Measurements from ENCODE around the gene KMT2D.
A peak's percentile ranks its signal among the peaks of the same experiment; 100 is the strongest.
"Not testable (repeated sequence)": the region's sequence is repeated elsewhere in the genome, so short reads cannot be mapped to it uniquely, and the experiment has no call there.

KMT2D gene

DNA sequence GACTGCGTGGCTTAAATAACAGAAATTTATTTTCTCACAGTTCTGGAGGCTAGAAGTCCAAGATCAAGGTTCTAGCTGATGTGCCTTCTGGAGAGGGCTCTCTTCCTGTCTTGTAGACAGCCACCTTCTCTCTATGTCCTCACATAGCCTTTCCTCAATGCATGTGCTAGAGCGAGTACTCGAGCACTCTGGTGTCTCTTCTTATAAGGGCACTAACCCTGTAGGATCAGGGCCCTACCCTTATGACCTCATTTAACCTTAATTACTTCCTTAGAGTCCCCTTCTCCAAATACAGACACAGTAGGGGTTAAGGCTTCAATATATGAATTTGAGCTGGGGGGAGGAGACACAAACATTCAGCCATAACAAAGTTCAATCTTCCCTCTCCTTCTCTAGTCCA, 23.8 kb upstream of the KMT2D start:
- H3K36me3 ChIP-seq (ENCODE audit: control insufficient read depth, insufficient read depth, low read length): no peaks in the 10 kb centered on the region
- no peak overlapping the region for H3K4me3 ChIP-seq (ENCODE audit: low read length)
- H3K4me1 ChIP-seq (ENCODE audit: control insufficient read depth, insufficient read depth, low read length): peaks cover 18% of the 10 kb centered on the region
- no peaks in the 10 kb centered on the region for H3K9me3 ChIP-seq (ENCODE audit: control insufficient read depth, low read length)
- peaks cover 12% of the 10 kb centered on the region for H3K27me3 ChIP-seq (ENCODE audit: control insufficient read depth, insufficient read depth, low read length)
- H3K9ac ChIP-seq (ENCODE audit: low read length): no peak overlapping the region

DNA sequence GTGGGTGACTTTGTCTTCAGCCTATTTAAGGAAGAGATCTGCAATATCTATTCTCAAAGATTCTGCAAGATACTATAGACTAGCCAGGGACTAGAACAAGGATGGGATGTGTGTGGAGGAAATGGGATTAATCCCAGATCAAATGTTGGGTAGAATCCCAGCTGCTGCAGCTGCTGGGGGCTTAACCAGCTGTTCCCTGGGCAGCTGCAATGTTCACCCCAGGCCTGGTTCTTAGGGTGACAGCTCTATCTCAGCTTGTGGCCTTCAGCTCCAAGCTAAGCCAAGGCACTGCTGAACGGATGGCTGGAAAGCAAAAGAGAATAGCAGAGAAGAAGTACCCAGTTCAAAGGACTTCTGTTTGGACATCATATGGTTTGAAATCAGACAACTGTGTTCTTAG, 19.2 kb upstream of the KMT2D start:
- no peaks in the 10 kb centered on the region for H3K4me1 ChIP-seq (ENCODE audit: control insufficient read depth, insufficient read depth, low read length)
- no peak overlapping the region for H3K9ac ChIP-seq (ENCODE audit: low read length)
- H3K4me3 ChIP-seq (ENCODE audit: low read length): no peak overlapping the region
- H3K9me3 ChIP-seq (ENCODE audit: control insufficient read depth, low read length): no peaks in the 10 kb centered on the region
- H3K36me3 ChIP-seq (ENCODE audit: control insufficient read depth, insufficient read depth, low read length): no peaks in the 10 kb centered on the region
- no peaks in the 10 kb centered on the region for H3K27me3 ChIP-seq (ENCODE audit: control insufficient read depth, insufficient read depth, low read length)

DNA sequence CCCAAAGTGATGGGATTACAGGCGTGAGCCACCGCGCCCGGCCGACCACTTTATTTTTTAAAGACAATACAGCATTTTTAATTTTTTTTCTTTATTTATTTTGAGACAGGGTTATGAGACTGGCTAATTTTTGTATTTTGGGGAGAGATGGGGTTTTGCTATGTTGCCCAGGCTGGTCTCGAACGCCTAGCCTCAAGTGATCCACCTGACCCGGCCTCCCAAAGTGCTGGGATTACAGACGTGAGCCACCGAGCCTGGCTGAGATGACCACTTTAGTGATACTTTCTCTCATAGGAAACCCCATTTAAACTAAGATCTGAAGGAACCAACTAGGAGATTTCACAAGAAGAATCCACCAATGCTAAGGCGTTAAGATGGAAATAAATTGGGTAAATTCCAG, 10.4 kb upstream of the KMT2D start:
- Histone ChIP-seq H3K4me3 (ENCODE audit: low read length) (no peak overlapping the region), H3K9me3 (ENCODE audit: control insufficient read depth, low read length) (no peaks in the 10 kb centered on the region), H3K36me3 (ENCODE audit: control insufficient read depth, insufficient read depth, low read length) (no peaks in the 10 kb centered on the region), H3K4me1 (ENCODE audit: control insufficient read depth, insufficient read depth, low read length) (peaks cover 8% of the 10 kb centered on the region), H3K9ac (ENCODE audit: low read length) (no peak overlapping the region), H3K27me3 (ENCODE audit: control insufficient read depth, insufficient read depth, low read length) (no peaks in the 10 kb centered on the region)

DNA sequence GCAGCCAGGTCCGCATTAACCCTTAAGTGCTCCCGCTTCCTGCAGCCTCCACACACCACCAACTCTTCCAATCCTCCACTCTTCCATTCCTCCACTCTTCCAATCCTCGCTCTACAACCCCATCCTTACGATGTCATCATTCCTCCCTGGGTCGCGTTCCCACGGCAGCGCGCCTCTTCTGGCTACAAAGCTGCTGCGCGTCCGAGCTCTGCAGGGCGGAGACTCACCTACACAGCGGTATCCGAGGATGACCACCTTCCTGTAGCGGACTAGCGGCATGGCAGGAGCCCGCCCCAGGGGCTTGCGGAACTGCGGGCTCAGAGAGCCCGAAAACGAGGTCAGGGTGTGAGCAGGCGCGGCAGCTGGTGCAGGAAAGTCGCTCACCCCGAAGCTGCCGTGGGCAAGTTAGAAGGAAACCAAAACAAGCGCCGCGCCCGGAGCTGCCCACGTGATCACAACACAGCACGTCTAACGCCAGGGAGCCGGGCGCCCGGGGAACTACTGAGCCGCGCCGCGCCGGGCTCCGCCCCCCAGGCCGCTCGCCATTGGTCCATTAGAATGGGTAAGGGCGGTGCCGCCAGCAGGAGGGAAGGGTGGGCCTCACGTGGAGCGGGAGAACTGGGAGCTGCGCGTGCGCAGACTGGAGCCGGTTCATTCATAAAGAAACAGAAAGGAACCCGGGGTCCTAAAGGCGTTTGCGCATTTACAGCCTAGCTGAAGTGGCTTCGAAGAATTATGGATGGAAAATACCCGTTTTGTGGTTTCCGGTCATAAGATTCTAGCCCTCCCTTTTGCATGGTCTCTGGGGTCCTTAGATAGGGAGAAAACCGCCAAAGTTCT, 9.1 kb upstream of the KMT2D start, which contains the start of gene RHEBL1:
Gene RHEBL1, minus strand, starts transcription at position 473 of the 840 bp plus-strand sequence. Its CDS starts 194 bp downstream, at position 279.
- H3K27me3 ChIP-seq (ENCODE audit: control insufficient read depth, insufficient read depth, low read length): no peaks in the 10 kb centered on the region
- no peaks in the 10 kb centered on the region for H3K9me3 ChIP-seq (ENCODE audit: control insufficient read depth, low read length)
- H3K4me3 ChIP-seq (ENCODE audit: low read length): peak within 1 kb of the TSS; percentile 95
- H3K9ac ChIP-seq (ENCODE audit: low read length): peak within 1 kb of the TSS; percentile 60
- H3K36me3 ChIP-seq (ENCODE audit: control insufficient read depth, insufficient read depth, low read length): no peaks in the 10 kb centered on the region
- H3K4me1 ChIP-seq (ENCODE audit: control insufficient read depth, insufficient read depth, low read length): peaks cover 8% of the 10 kb centered on the region

DNA sequence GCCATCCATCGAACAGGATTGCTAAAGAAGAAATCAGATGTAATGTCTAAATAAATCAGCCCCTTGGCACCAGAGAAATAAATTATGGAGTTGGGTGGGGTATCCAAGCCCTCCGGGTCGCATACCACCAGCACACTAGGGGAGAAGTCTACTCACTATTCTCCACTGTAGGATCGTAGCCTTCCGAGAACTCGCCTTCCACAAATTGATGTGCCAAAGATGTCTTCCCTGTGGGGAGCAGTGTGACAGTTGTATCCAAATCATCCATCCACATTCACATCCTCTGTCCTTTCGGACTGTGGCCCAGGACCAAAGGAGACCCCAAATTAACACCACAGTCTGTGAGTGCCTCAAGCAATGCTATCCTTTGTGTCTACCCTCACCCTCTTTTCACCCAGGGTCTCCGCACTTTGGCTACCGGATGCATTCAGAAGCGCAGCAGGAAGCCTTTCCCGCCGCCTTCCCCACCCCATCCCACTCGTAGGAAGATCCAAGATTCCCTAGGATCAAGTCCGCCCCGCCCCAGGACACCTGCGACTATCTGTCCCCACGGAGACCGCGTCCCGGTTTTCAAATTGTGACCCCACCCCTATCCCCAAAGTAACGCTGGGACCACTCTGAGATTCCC, 8.4 kb upstream of the KMT2D start:
- no peaks in the 10 kb centered on the region for H3K36me3 ChIP-seq (ENCODE audit: control insufficient read depth, insufficient read depth, low read length)
- peaks cover 8% of the 10 kb centered on the region for H3K4me1 ChIP-seq (ENCODE audit: control insufficient read depth, insufficient read depth, low read length)
- H3K27me3 ChIP-seq (ENCODE audit: control insufficient read depth, insufficient read depth, low read length): no peaks in the 10 kb centered on the region
- peak overlapping the region; percentile 95 for H3K4me3 ChIP-seq (ENCODE audit: low read length)
- H3K9ac ChIP-seq (ENCODE audit: low read length): peak overlapping the region; percentile 60
- H3K9me3 ChIP-seq (ENCODE audit: control insufficient read depth, low read length): no peaks in the 10 kb centered on the region

DNA sequence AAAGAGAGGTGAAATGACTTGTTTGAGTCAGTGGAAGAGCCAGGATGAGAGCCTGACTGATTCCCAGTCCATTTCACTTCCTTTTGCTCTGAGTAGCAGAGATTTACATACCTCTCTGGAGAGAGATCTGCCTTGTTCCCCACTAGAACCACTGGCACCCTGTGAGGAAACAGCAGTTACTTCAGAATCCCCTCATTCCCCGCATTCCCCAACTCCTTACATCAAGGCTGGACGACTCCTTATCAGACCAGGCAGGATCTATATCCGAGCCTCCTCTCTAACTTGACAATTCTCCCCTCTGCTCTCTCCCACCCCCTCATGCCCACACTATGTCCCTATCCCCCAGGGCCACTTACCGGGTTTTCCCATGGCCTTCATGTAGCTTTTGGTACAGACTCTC, 5.5 kb upstream of the KMT2D start:
- no peaks in the 10 kb centered on the region for H3K9me3 ChIP-seq (ENCODE audit: control insufficient read depth, low read length)
- H3K27me3 ChIP-seq (ENCODE audit: control insufficient read depth, insufficient read depth, low read length): no peaks in the 10 kb centered on the region
- H3K9ac ChIP-seq (ENCODE audit: low read length): no peak overlapping the region
- H3K4me3 ChIP-seq (ENCODE audit: low read length): no peak overlapping the region
- H3K36me3 ChIP-seq (ENCODE audit: control insufficient read depth, insufficient read depth, low read length): no peaks in the 10 kb centered on the region
- peaks cover 8% of the 10 kb centered on the region for H3K4me1 ChIP-seq (ENCODE audit: control insufficient read depth, insufficient read depth, low read length)

DNA sequence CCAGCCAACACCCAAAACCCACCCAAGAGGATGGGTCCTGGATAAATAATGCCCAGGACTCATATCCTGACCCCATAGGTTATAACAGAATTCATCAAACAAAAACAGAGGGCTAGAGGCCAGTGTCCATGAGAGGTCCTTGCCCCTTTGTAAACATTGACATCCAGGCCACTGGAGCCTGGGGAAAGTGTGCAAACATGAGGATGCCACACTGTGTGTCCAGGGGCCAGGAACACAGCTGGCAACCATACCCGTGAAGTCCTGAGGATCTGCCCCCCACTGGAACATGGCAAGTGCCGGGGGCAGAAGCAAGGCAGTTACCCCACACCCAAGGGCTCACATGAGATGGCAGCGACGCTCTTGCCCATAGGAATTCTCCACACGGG, 4.2 kb upstream of the KMT2D start:
- Histone ChIP-seq H3K36me3 (ENCODE audit: control insufficient read depth, insufficient read depth, low read length) (no peaks in the 10 kb centered on the region), H3K9me3 (ENCODE audit: control insufficient read depth, low read length) (no peaks in the 10 kb centered on the region), H3K4me3 (ENCODE audit: low read length) (no peak overlapping the region), H3K9ac (ENCODE audit: low read length) (no peak overlapping the region), H3K4me1 (ENCODE audit: control insufficient read depth, insufficient read depth, low read length) (peaks cover 5% of the 10 kb centered on the region), H3K27me3 (ENCODE audit: control insufficient read depth, insufficient read depth, low read length) (no peaks in the 10 kb centered on the region)

DNA sequence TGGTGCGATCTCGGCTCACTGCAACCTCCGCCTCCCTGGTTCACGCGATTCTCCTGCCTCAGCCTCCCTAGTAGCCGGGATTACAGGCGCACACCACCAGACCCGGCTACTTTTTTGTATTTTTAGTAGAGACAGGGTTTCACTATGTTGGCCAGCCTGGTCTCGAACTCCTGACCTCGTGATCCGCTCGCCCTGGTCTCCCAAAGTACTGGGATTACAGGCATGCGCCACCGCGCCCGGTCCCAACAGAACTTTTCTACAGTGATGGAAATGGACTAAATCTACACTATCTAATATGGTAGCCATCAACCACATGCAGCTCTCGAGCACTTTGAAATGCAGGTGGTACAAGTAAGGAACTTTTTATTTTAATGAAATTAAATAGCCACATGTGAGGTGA, 1.3 kb upstream of the KMT2D start:
- not testable (repeated sequence) for H3K9me3 ChIP-seq (ENCODE audit: control insufficient read depth, low read length); H3K36me3 ChIP-seq (ENCODE audit: control insufficient read depth, insufficient read depth, low read length); H3K9ac ChIP-seq (ENCODE audit: low read length); H3K27me3 ChIP-seq (ENCODE audit: control insufficient read depth, insufficient read depth, low read length); H3K4me3 ChIP-seq (ENCODE audit: low read length)
- H3K4me1 ChIP-seq (ENCODE audit: control insufficient read depth, insufficient read depth, low read length): peaks cover 21% of the 10 kb centered on the region

DNA sequence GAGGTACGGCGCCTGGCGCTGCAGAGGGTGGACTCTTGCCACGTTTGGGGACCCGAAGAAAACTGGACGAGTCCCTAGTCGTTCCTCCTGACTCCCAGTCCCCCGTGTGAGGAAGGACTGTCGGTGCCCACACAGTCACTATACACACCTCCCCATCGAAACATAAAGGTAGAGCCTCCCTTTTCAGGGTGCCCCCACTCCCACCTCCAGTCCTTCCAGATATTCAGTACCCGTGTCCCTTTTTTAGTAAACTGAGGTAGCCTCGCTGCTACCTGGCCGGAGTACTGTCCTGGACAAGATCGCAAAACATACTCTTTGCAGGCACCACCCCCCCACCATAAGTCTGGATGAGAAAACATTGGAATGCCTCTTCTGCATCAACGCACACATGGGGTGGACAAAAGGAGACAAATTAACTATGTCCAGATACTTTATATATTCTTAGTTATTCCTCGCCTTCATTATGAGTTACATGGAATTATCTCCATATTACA, 610 bp upstream of the KMT2D start:
- Histone ChIP-seq H3K4me3 (ENCODE audit: low read length) (peak overlapping the region; percentile 63), H3K36me3 (ENCODE audit: control insufficient read depth, insufficient read depth, low read length) (no peaks in the 10 kb centered on the region), H3K27me3 (ENCODE audit: control insufficient read depth, insufficient read depth, low read length) (no peaks in the 10 kb centered on the region), H3K9ac (ENCODE audit: low read length) (peak overlapping the region; percentile 98), H3K9me3 (ENCODE audit: control insufficient read depth, low read length) (no peaks in the 10 kb centered on the region), H3K4me1 (ENCODE audit: control insufficient read depth, insufficient read depth, low read length) (peaks cover 29% of the 10 kb centered on the region)

DNA sequence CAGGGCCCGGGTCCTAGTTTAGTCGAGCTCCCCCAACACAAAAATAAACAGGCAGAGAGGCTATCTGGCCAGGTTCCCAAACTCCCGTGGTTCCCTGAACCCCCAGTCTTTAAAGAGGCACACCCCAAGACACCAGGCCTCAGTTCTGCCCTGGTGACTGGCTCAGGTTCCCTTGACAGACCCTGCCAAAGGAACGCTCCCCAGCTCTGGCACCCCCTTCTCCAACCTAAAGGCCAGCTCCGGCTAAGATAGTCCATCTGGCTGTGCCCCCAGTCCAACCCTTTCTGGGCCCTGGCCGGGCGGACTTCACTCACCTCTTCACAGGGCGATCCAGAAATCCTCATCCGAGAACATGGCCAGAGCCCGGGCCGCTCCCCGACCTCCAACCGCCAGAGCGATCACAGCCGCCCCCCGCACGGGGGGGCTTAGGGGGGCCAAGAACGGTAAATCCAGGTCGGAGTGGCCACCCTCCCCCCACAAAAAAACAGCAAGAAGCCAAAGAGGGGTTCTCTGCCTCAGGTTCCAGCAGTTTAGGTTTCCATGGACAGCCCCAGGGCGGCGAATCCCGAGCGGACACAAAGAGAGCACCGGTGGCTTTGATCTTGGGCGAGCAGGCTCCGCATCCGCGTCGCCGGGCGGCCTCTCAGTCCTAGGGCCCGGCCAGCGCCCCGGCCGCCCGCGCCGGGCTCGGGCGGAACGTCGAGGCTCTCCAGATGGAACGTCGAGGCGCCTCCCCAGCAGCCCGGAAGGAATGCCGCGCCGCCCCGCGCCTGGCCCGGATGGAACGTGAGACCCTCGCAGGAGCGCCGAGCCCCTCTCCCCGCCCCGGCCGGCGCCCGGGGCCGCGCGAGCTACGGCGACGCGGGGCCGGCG, 1.1 kb downstream of the KMT2D start:
- Histone ChIP-seq H3K27me3 (ENCODE audit: control insufficient read depth, insufficient read depth, low read length) (no peaks in the 10 kb centered on the region), H3K9ac (ENCODE audit: low read length) (peak overlapping the region; percentile 98), H3K4me1 (ENCODE audit: control insufficient read depth, insufficient read depth, low read length) (peaks cover 44% of the 10 kb centered on the region), H3K36me3 (ENCODE audit: control insufficient read depth, insufficient read depth, low read length) (no peaks in the 10 kb centered on the region), H3K4me3 (ENCODE audit: low read length) (peak overlapping the region; percentile 63), H3K9me3 (ENCODE audit: control insufficient read depth, low read length) (no peaks in the 10 kb centered on the region)

DNA sequence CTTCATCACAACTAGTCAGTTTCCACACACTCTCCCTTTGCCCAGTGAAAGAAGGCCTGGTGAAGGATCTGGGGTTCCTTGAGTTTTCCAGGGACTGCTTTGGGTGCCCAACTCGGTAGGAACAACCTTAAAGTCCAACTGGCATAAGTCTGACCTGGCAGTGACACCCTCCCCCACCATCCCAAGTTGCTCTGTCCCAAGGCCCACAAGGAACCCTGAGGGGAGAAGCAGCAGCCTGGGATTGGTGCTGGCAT, 1.6 kb downstream of the KMT2D start:
- Histone ChIP-seq H3K27me3 (ENCODE audit: control insufficient read depth, insufficient read depth, low read length) (no peaks in the 10 kb centered on the region), H3K36me3 (ENCODE audit: control insufficient read depth, insufficient read depth, low read length) (peaks cover 5% of the 10 kb centered on the region), H3K4me3 (ENCODE audit: low read length) (peak overlapping the region; percentile 63), H3K9me3 (ENCODE audit: control insufficient read depth, low read length) (no peaks in the 10 kb centered on the region), H3K4me1 (ENCODE audit: control insufficient read depth, insufficient read depth, low read length) (peaks cover 44% of the 10 kb centered on the region), H3K9ac (ENCODE audit: low read length) (peak overlapping the region; percentile 98)
